NCI-H2196 (cell line): Measurements from ENCODE around the gene RBPJL.
"Not testable (repeated sequence)": the region's sequence is repeated elsewhere in the genome, so short reads cannot be mapped to it uniquely, and the experiment has no call there.

Experiments used
- DNase-seq: peaks from one replicate; lab custom pipeline; 2025; ENCODE audit not compliant: unreplicated experiment; lab: John Stamatoyannopoulos, UW

RBPJL gene

GRCh38 chr20:45341579-45341938, 34.9 kb downstream of the RBPJL start:
- no peak for DNase-seq

GRCh38 chr20:45341939-45342854, 35.6 kb downstream of the RBPJL start:
- DNase-seq: peak; percentile 83

DNA sequence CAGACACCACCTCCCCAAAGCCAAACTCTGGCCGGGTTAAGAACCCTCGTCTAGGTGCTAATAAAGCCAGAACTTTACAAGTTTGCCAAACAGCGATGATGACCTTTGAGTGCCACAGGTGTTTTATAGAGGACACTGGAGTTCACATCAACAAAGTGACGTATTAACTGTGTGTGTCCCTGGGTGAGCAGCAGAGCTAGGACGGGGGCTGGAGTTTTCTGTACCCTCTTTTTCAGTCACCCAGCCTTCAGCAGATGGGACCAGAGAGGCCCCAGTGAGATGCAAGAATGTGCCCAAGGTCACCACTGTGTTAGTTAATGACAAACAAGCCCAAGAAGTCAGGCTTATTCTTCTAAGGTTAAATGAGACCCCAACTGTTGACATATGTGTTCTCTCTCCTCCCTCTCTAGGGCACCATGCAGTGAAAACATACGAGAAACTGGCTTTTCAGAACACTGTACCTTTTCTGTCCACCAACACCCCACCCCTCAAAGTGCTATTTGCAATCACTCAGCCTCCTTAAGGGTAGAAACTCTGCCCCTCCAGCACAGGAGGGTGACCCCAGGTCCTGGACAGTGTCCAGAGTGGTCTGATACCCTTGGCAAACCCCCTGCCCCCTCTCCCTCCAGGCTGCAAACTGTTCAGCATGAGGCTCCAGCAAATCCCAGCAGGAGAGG, 36.4 kb downstream of the RBPJL start:
- DNase-seq: no peak

- peak; percentile 67 for DNase-seq
Measured at GRCh38 chr20:45343532-45344167, 37.0 kb downstream of the RBPJL start.

- peak; percentile 17 for DNase-seq
Measured at GRCh38 chr20:45344168-45344860, 37.7 kb downstream of the RBPJL start.

GRCh38 chr20:45345104-45345936, 38.7 kb downstream of the RBPJL start:
- peak; percentile 54 for DNase-seq

- no peak for DNase-seq
Measured at GRCh38 chr20:45346291-45346718, 39.7 kb downstream of the RBPJL start.

- DNase-seq: no peak
Measured at GRCh38 chr20:45346851-45347250, 40.2 kb downstream of the RBPJL start.

DNA sequence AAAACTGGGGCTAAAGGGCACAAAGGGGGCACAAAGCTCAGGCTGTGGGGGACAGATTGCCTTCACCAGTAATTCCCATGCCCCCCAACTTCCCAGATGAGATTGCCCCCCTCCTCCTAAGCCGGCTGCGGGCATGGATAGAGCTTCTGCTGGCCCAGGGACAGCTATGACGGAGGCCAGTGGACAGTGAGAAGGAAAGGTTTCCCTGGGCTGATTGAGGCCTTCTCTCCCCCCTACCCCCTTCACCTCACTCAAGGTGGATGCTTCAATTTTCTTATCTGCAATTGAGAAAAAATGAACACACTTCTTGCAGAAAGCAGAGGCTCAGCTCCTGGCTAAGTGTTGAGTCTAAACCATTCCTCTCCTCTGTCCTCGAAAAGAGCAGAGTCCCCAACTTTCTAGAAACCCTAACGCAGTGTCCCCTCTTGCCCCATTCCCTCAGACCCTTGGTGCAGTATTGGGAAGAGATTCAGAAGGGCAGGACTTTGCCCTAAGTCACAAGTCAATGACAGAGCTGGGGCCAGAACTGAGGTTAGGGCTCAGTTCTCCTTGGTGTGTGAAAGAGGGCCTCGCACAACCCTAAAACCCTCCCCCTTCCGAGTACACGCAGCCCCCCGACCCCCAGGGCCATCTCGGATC, 40.8 kb downstream of the RBPJL start:
- DNase-seq: no peak

GRCh38 chr20:45347936-45348778, 41.5 kb downstream of the RBPJL start, which contains the start of gene SDC4:
Gene SDC4, minus strand, starts transcription at chr20:45348424. Its CDS starts 40 bp downstream, at chr20:45348384.
- DNase-seq: peak; percentile 48

DNA sequence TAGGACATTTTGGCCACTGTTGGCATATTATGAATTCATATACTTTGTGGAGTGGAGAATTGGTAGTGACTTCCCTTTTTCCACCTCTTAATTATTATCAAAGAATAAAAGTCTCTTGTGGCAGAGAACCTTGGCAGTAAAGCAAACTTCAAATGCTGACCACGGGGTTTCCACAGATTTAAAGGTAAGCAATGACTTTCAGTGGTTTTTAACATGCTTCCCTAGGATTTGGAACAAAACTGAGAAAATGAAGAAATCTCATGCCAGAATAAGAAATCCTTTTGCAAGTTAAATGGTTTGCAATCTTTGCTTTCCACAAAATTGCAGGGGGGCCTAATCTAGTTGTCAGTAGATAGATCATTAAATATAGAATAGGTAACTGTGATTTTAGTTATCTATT, 43.6 kb downstream of the RBPJL start:
- DNase-seq: no peak

DNA sequence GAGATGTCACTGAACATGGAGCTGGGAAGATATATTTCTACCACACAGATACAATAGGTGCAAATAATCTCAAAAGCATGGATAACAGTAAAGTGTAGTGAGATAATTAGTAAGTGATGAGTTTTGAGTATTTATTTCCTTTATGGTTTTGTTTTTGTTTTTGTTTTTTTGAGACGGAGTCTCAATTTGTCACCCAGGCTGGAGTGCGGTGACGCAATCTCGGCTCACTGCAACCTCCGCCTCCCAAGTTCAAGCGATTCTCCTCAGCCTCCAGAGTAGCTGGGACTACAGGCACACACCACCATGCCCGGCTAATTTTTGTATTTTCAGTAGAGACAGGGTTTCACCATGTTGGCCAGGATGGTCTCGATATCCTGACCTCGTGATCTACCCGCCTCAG, 44.2 kb downstream of the RBPJL start:
- not testable (repeated sequence) for DNase-seq

- DNase-seq: no peak
Measured at GRCh38 chr20:45352729-45353128, 46.1 kb downstream of the RBPJL start.

- no peak for DNase-seq
Measured at GRCh38 chr20:45353746-45354145, 47.1 kb downstream of the RBPJL start.

GRCh38 chr20:45354423-45355208, 48.0 kb downstream of the RBPJL start:
- no peak for DNase-seq

- DNase-seq: no peak
Measured at GRCh38 chr20:45355209-45356084, 48.8 kb downstream of the RBPJL start.
